Liver (tissue), 9 donors: Measurements from ENCODE around the gene SMARCB1. TPM values are rescaled to one million over a fixed set of nuclear protein-coding genes. Genes with fewer than 3 reads are reported as not detected.

Source experiments
- DNase-seq: peaks from one replicate; pipeline ENCODE4 v3.0.0-alpha.2; 2017; ENCODE audit warnings: low spot score
- H3K27ac ChIP-seq, 2 donors: one replicate each; pipeline ENCODE4 v1.7.0; 2013; ENCODE audit warnings: inconsistent platforms in 2 of 2, low read length in 2 of 2, control low read depth in 1 of 2, low read depth in 1 of 2, mild to moderate bottlenecking in 1 of 2
- H3K27me3 ChIP-seq, 4 donors: one replicate each; pipeline versions ENCODE4 v1.6.1 to v1.7.0; 2013; ENCODE audit warnings: low read length in 3 of 4, inconsistent platforms in 1 of 4, mild to moderate bottlenecking in 1 of 4, moderate library complexity in 1 of 4; ENCODE audit not compliant: control insufficient read depth in 4 of 4, insufficient read depth in 4 of 4
- H3K36me3 ChIP-seq, 4 donors: one replicate each; pipeline versions ENCODE4 v1.6.1 to v1.7.0; 2013; ENCODE audit warnings: low read length in 3 of 4, mild to moderate bottlenecking in 3 of 4, low read depth in 1 of 4, moderate library complexity in 1 of 4; ENCODE audit not compliant: control insufficient read depth in 4 of 4, insufficient read depth in 3 of 4
- H3K4me1 ChIP-seq, 4 donors: one replicate each; pipeline versions ENCODE4 v1.6.1 to v1.7.0; 2013; ENCODE audit warnings: low read length in 3 of 4, mild to moderate bottlenecking in 3 of 4, moderate library complexity in 1 of 4; ENCODE audit not compliant: control insufficient read depth in 4 of 4, insufficient read depth in 4 of 4
- H3K4me3 ChIP-seq, 3 donors: one replicate each; pipeline versions ENCODE4 v1.6.1 to v1.7.0; 2013; ENCODE audit warnings: low read length in 3 of 3, control low read depth in 1 of 3, low read depth in 1 of 3, mild to moderate bottlenecking in 1 of 3
- H3K9ac ChIP-seq, 2 donors: one replicate each; pipeline ENCODE4 v1.7.0; 2013; ENCODE audit warnings: low read length in 2 of 2, mild to moderate bottlenecking in 2 of 2, moderate library complexity in 2 of 2, control low read depth in 1 of 2, low read depth in 1 of 2
- H3K9me3 ChIP-seq, 4 donors: one replicate each; pipeline versions ENCODE4 v1.6.1 to v1.7.0; 2013; ENCODE audit warnings: low read length in 3 of 4; ENCODE audit not compliant: control insufficient read depth in 4 of 4
- ATF3 ChIP-seq: IDR thresholded peaks from 2 replicates; pipeline ENCODE4 v1.6.1; 2016; ENCODE audit warnings: antibody characterized with exemption
- CTCF ChIP-seq: fragments of 150-350 bp; IDR thresholded peaks from 2 replicates; pipeline ENCODE4 v1.5.1; 2017; ENCODE audit warnings: improper control_type of control experiment, low read depth, low read length; ENCODE audit not compliant: missing input control
- EGR1 ChIP-seq, 2 donors: IDR thresholded peaks; 2 replicates each; pipeline ENCODE4 v1.6.1; 2016 to 2018; ENCODE audit warnings: antibody characterized with exemption in 2 of 2, low read depth in 2 of 2
- FOXA1 ChIP-seq: IDR thresholded peaks from 2 replicates; pipeline ENCODE4 v1.6.1; 2016; ENCODE audit warnings: antibody characterized with exemption
- FOXA2 ChIP-seq: IDR thresholded peaks from 2 replicates; pipeline ENCODE4 v1.6.1; 2016; ENCODE audit warnings: antibody characterized with exemption
- GABPA ChIP-seq, 2 donors: IDR thresholded peaks in 1 of 2; conservative IDR thresholded peaks in 1 of 2; 2 replicates each; pipeline ENCODE4 v1.6.1; 2016; ENCODE audit warnings: antibody characterized with exemption in 2 of 2, mild to moderate bottlenecking in 1 of 2, moderate library complexity in 1 of 2
- HNF4A ChIP-seq, 2 donors: conservative IDR thresholded peaks; 2 replicates each; pipeline ENCODE4 v1.6.1; 2016; ENCODE audit warnings: antibody characterized with exemption in 2 of 2, mild to moderate bottlenecking in 2 of 2
- HNF4G ChIP-seq: IDR thresholded peaks from 2 replicates; pipeline ENCODE4 v1.6.1; 2016; ENCODE audit warnings: antibody characterized with exemption
- JUND ChIP-seq, 2 donors: IDR thresholded peaks; 2 replicates each; pipeline ENCODE4 v1.6.1; 2016; ENCODE audit warnings: antibody characterized with exemption in 2 of 2
- MAX ChIP-seq: IDR thresholded peaks from 2 replicates; pipeline ENCODE4 v1.6.1; 2016; ENCODE audit warnings: antibody characterized with exemption
- RAD21 ChIP-seq, 2 donors: IDR thresholded peaks; 2 replicates each; pipeline ENCODE4 v1.6.1; 2016; ENCODE audit warnings: antibody characterized with exemption in 2 of 2, mild to moderate bottlenecking in 2 of 2
- REST ChIP-seq: IDR thresholded peaks from 2 replicates; pipeline ENCODE4 v1.6.1; 2016; ENCODE audit warnings: antibody characterized with exemption, mild to moderate bottlenecking
- RXRA ChIP-seq, 2 donors: IDR thresholded peaks; 2 replicates each; pipeline ENCODE4 v1.6.1; 2017 to 2018; ENCODE audit warnings: antibody characterized with exemption in 2 of 2, mild to moderate bottlenecking in 1 of 2
- SP1 ChIP-seq: IDR thresholded peaks from 2 replicates; pipeline ENCODE4 v1.6.1; 2018; ENCODE audit warnings: antibody characterized with exemption, mild to moderate bottlenecking
- TAF1 ChIP-seq: conservative IDR thresholded peaks from 2 replicates; pipeline ENCODE4 v1.6.1; 2016; ENCODE audit warnings: antibody characterized with exemption, mild to moderate bottlenecking
- YY1 ChIP-seq: IDR thresholded peaks from 2 replicates; pipeline ENCODE4 v1.6.1; 2016; ENCODE audit warnings: antibody characterized with exemption, mild to moderate bottlenecking
- ZBTB33 ChIP-seq: IDR thresholded peaks from 2 replicates; pipeline ENCODE4 v1.6.1; 2016; ENCODE audit warnings: antibody characterized with exemption
- WGBS: extraction: QIAGEN DNeasy Blood & Tissue Kit; methylation state at CpG from one replicate; pipeline ENCODE4 v1.1.7; 2013; 5-methylcytosine and 5-hydroxymethylcytosine counted together
- polyA plus RNA-seq, 2 donors: library from polyadenylated mRNA; stranded (reverse) in 1 of 2; unstranded in 1 of 2; fragments of 200-250 nt in 1 of 2; fragments of >200 nt in 1 of 2; fragmentation: Nextera tagmentation in 1 of 2; extraction: Ambion mirVana in 1 of 2; gene quantifications; one replicate each; pipeline versions ENCODE4 v1.2.1 to v1.2.3, GENCODE V29; 2013 to 2015
- total RNA-seq, 2 donors: library from RNA; depleted of rRNA; stranded (reverse); fragments of >200 nt; gene quantifications; one replicate each; pipeline ENCODE4 v1.2.3, GENCODE V29; 2014
- donor health status: healthy.
- donor health status: healthy.
- donor health status: healthy.
- donor health status: healthy.
- donor health status: healthy.

Gene SMARCB1
- total and polyA plus RNA-seq, 4 donors = 15.1 to 22.5 (median 19.1) TPM

- Histone ChIP-seq H3K4me1 (peaks cover 3 to 10% (median 10%) of the 10 kb centered on the region in 4 donors), H3K9ac (no peak overlapping the region), H3K4me3 (no peak overlapping the region), H3K36me3 (peaks cover 0 to 12% (median 1%) of the 10 kb centered on the region in 4 donors), H3K27ac (no peak overlapping the region), H3K27me3 (no peaks in the 10 kb centered on the region), H3K9me3 (no peaks in the 10 kb centered on the region)
- DNase-seq = no peak
- TF ChIP-seq TAF1 = no peak
- no peak for TF ChIP-seq RXRA (IDR thresholded peaks at IDR 0.05)
- no peak for TF ChIP-seq FOXA2
- TF ChIP-seq MAX = no peak
- TF ChIP-seq HNF4A (conservative IDR thresholded peaks at IDR 0.05) = no peak
- no peak for TF ChIP-seq FOXA1
- no peak for TF ChIP-seq JUND (IDR thresholded peaks at IDR 0.05)
- TF ChIP-seq ZBTB33 = no peak
- no peak for TF ChIP-seq CTCF
- no peak for TF ChIP-seq HNF4G
- no peak for TF ChIP-seq ATF3
- TF ChIP-seq GABPA (IDR thresholded peaks at IDR 0.05 in 1 of 2, conservative IDR thresholded peaks at IDR 0.05 in 1 of 2) = no peak
- TF ChIP-seq EGR1 (IDR thresholded peaks at IDR 0.05; ENCODE audit: low read depth in 2 of 2) = no peak
- TF ChIP-seq REST = no peak
- WGBS = 95% methylated on average over 7 of the region's 7 CpGs
Observed at GRCh38 chr22:23840026-23840425, 53.3 kb downstream of the SMARCB1 start.

- Histone ChIP-seq H3K27me3 (no peaks in the 10 kb centered on the region), H3K27ac (no peak overlapping the region), H3K36me3 (no peaks in the 10 kb centered on the region), H3K4me3 (no peak overlapping the region), H3K4me1 (peaks cover 3 to 10% (median 10%) of the 10 kb centered on the region in 4 donors), H3K9me3 (no peaks in the 10 kb centered on the region), H3K9ac (no peak overlapping the region)
- no peak for TF ChIP-seq REST
- no peak for TF ChIP-seq RAD21 (IDR thresholded peaks at IDR 0.05)
- no peak for TF ChIP-seq RXRA (IDR thresholded peaks at IDR 0.05)
- TF ChIP-seq JUND (IDR thresholded peaks at IDR 0.05) = no peak
- no peak for TF ChIP-seq TAF1
- no peak for TF ChIP-seq YY1
- no peak for TF ChIP-seq ATF3
- TF ChIP-seq HNF4A (conservative IDR thresholded peaks at IDR 0.05) = no peak
- no peak for TF ChIP-seq FOXA1
- no peak for TF ChIP-seq HNF4G
- TF ChIP-seq EGR1 (IDR thresholded peaks at IDR 0.05; ENCODE audit: low read depth in 2 of 2) = no peak
- no peak for TF ChIP-seq SP1
- TF ChIP-seq GABPA (IDR thresholded peaks at IDR 0.05 in 1 of 2, conservative IDR thresholded peaks at IDR 0.05 in 1 of 2) = no peak
- TF ChIP-seq MAX = no peak
- no peak for TF ChIP-seq FOXA2
- no peak for DNase-seq
- 86% methylated on average over 5 of the region's 5 CpGs for WGBS
Observed at GRCh38 chr22:23841292-23841691, 54.5 kb downstream of the SMARCB1 start.
